Cardiac muscle cell (in vitro differentiated cells and primary cell): ENCODE results near the gene ALKBH4. TPM values are rescaled to one million over a fixed set of nuclear protein-coding genes. Genes with fewer than 3 reads are reported as not detected.
"Not testable (repeated sequence)": the region's sequence is repeated elsewhere in the genome, so short reads cannot be mapped to it uniquely, and the experiment has no call there.

Experiments used
- DNase-seq, 2 donors: peaks; one replicate each; pipeline versions ENCODE4 v3.0.0 to v3.0.0-alpha.2; 2010 to 2017; ENCODE audit warnings: low read depth in 1 of 2, low spot score in 1 of 2
- H3K27ac ChIP-seq: fragments of 200-600 bp; sonication (generic); 2 replicates; pipeline ENCODE4 v1.5.1; 2016
- H3K27me3 ChIP-seq: fragments of 200-600 bp; sonication (generic); 2 replicates; pipeline ENCODE4 v1.6.0; 2016; ENCODE audit warnings: control low read depth
- H3K36me3 ChIP-seq: fragments of 200-600 bp; sonication (generic); 2 replicates; pipeline ENCODE4 v1.5.1; 2016; ENCODE audit warnings: control low read depth
- H3K4me1 ChIP-seq: fragments of 200-600 bp; sonication (generic); 2 replicates; pipeline ENCODE4 v1.8.1; 2017; ENCODE audit warnings: low read depth, mild to moderate bottlenecking, mixed run types
- H3K4me3 ChIP-seq: fragments of 200-600 bp; sonication (generic); 2 replicates; pipeline ENCODE4 v1.5.1; 2016; ENCODE audit warnings: mild to moderate bottlenecking
- H3K9me3 ChIP-seq: fragments of 200-600 bp; sonication (generic); 2 replicates; pipeline ENCODE4 v1.5.1; 2017; ENCODE audit warnings: low read depth, mild to moderate bottlenecking, control low read depth
- polyA plus RNA-seq: library from polyadenylated mRNA; unstranded; fragments of >200 nt; fragmentation: Nextera tagmentation; extraction: Ambion mirVana; gene quantifications from 2 replicates; pipeline ENCODE4 v1.2.1, GENCODE V29; 2016
- total RNA-seq: library from RNA; depleted of rRNA; stranded (reverse); fragments of >200 nt; gene quantifications from 2 replicates; pipeline ENCODE4 v1.2.3, GENCODE V29; 2016
- TF ChIP-seq, protein P1 (sequence below): IDR thresholded peaks from 2 replicates; pipeline ENCODE4 v1.5.1; 2012; ENCODE audit warnings: low read depth, mild to moderate bottlenecking, low read length

ALKBH4 gene
- total and polyA plus RNA-seq, 2 experiments from 2014 or later = 26.7 to 31.8 TPM

GRCh38 chr7:102459221-102459844 is 5.3 kb downstream of the ALKBH4 start:
- TF ChIP-seq, protein P1, sequence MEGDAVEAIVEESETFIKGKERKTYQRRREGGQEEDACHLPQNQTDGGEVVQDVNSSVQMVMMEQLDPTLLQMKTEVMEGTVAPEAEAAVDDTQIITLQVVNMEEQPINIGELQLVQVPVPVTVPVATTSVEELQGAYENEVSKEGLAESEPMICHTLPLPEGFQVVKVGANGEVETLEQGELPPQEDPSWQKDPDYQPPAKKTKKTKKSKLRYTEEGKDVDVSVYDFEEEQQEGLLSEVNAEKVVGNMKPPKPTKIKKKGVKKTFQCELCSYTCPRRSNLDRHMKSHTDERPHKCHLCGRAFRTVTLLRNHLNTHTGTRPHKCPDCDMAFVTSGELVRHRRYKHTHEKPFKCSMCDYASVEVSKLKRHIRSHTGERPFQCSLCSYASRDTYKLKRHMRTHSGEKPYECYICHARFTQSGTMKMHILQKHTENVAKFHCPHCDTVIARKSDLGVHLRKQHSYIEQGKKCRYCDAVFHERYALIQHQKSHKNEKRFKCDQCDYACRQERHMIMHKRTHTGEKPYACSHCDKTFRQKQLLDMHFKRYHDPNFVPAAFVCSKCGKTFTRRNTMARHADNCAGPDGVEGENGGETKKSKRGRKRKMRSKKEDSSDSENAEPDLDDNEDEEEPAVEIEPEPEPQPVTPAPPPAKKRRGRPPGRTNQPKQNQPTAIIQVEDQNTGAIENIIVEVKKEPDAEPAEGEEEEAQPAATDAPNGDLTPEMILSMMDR = no peak
- Histone ChIP-seq H3K9me3 (no peaks in the 10 kb centered on the region), H3K27me3 (no peaks in the 10 kb centered on the region), H3K4me1 (no peaks in the 10 kb centered on the region), H3K4me3 (no peak overlapping the region), H3K36me3 (peaks cover 17% of the 10 kb centered on the region), H3K27ac (no peak overlapping the region)
- no peak for DNase-seq

DNA sequence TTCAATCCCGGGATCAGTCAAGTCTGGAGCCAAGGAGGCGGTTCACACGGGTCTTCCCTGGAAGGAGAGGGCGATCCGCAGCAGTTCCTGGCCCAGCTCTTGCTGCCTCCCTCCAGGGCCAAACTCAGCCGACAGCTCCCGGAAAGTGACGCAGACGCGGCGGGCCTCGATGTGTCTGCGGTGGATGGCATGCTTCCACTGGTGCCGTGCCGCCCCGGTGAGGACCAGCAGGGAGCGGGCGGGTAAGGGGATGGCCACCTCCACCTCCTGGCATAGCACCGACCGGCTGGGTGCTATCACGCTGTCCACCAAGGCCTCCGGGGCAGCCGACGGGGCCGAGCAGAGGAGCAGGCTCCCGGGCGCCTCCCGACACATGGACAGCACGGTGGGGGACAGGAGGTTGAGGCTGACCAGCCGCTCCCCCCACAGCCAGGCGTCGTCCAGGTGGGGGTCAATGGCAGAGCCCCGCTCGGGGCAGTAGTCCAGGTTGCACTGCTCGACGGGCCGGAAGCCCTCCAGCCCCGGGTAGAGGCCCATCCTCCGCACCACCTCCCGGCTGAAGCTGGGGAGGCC is 7.2 kb downstream of the ALKBH4 start:
- no peak for DNase-seq
- Histone ChIP-seq H3K27me3 (no peaks in the 10 kb centered on the region), H3K27ac (no peak overlapping the region), H3K4me1 (no peaks in the 10 kb centered on the region), H3K4me3 (no peak overlapping the region), H3K9me3 (no peaks in the 10 kb centered on the region), H3K36me3 (peaks cover 17% of the 10 kb centered on the region)
- TF ChIP-seq, protein P1 = no peak

DNA sequence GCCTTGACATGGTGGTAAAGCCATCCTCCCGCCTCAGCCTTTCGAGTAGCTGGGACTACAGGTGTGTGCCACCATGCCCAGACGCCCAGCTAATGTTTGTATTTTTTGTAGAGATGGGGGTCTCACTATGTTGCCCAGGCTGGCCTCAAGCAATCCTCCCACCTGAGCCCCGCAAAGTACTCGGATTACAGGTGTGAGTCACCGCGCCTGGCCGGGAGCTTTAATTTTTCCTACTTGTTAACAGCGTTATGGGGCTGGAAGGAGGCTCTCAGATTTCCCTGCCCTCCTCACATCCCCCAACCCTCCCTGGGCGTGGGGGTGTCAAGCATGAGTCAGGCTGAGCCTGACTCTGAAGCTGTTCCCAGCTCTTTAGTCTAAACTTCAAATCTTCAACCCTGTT is 8.3 kb downstream of the ALKBH4 start:
- DNase-seq = no peak
- Histone ChIP-seq H3K27ac (no peak overlapping the region), H3K4me3 (no peak overlapping the region), H3K27me3 (no peaks in the 10 kb centered on the region), H3K36me3 (peaks cover 17% of the 10 kb centered on the region), H3K9me3 (no peaks in the 10 kb centered on the region), H3K4me1 (no peaks in the 10 kb centered on the region)
- TF ChIP-seq, protein P1 = no peak

DNA sequence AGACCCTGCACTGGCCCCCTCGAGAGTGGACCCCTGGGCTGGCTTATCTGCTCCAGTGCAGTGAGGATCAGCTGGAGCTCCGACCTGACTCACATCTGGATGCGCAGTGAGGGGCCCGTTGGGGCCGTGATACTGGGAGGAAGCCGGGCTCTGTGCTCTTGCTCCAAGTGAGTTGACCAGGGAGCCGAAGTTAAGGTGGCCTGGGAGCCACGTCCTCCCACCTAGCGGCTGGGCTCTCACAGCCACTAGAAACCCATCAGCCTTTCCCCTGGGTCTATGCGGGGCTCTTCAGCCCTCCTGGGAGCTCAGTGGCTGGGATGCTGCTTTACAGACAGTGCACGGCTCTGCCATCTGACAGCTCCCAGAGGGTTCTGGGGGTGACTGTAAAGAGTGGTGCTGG is 9.1 kb downstream of the ALKBH4 start:
- H3K4me1 ChIP-seq = no peaks in the 10 kb centered on the region
- H3K36me3 ChIP-seq = peaks cover 17% of the 10 kb centered on the region
- no peaks in the 10 kb centered on the region for H3K9me3 ChIP-seq
- DNase-seq = no peak
- TF ChIP-seq, protein P1 = no peak
- H3K27ac ChIP-seq = no peak overlapping the region
- no peak overlapping the region for H3K4me3 ChIP-seq
- no peaks in the 10 kb centered on the region for H3K27me3 ChIP-seq

- not testable (repeated sequence) for H3K27me3 ChIP-seq, H3K4me3 ChIP-seq, H3K4me1 ChIP-seq, H3K9me3 ChIP-seq, H3K27ac ChIP-seq, DNase-seq
- H3K36me3 ChIP-seq = peaks cover 17% of the 10 kb centered on the region
These were observed 9.7 kb downstream of the ALKBH4 start for GRCh38 chr7:102454932-102455331.

GRCh38 chr7:102454468-102454867 is 10.2 kb downstream of the ALKBH4 start:
- TF ChIP-seq, protein P1 = no peak
- no peaks in the 10 kb centered on the region for H3K9me3 ChIP-seq
- no peaks in the 10 kb centered on the region for H3K27me3 ChIP-seq
- peaks cover 17% of the 10 kb centered on the region for H3K36me3 ChIP-seq
- H3K27ac ChIP-seq = no peak overlapping the region
- no peaks in the 10 kb centered on the region for H3K4me1 ChIP-seq
- H3K4me3 ChIP-seq = no peak overlapping the region
- no peak for DNase-seq
